Kidney epithelial cell (primary cell): Measurements from ENCODE around the gene BRI3. TPM values are rescaled to one million over a fixed set of nuclear protein-coding genes. Genes with fewer than 3 reads are reported as not detected.
A peak's percentile ranks its signal among the peaks of the same experiment; 100 is the strongest.

Experiments used
- DNase-seq: peaks from one replicate; pipeline ENCODE4 v3.0.0-alpha.2; 2010; ENCODE audit warnings: low read depth
- H3K27me3 ChIP-seq: 2 replicates; pipeline ENCODE4 v1.6.0; 2011; ENCODE audit warnings: low read length; ENCODE audit not compliant: control insufficient read depth, insufficient read depth
- H3K36me3 ChIP-seq: 2 replicates; pipeline ENCODE4 v1.5.1; 2011; ENCODE audit warnings: low read length; ENCODE audit not compliant: control insufficient read depth, insufficient read depth
- H3K4me3 ChIP-seq: 2 replicates; pipeline ENCODE4 v1.5.1; 2011; ENCODE audit warnings: low read depth, mild to moderate bottlenecking, control low read depth, low read length
- total RNA-seq: library from RNA; depleted of rRNA; stranded (reverse); fragments of >200 nt; gene quantifications from 2 replicates; pipeline ENCODE4 v1.2.3, GENCODE V29; 2015
- TF ChIP-seq, protein P1 (sequence below): IDR thresholded peaks from 2 replicates; pipeline ENCODE4 v1.5.1; 2011; ENCODE audit warnings: mild to moderate bottlenecking, moderate library complexity, low read length, control low read depth, inconsistent platforms; ENCODE audit not compliant: insufficient read depth, poor library complexity, severe bottlenecking

The BRI3 gene
- total RNA-seq, 1 donor from 2014 or later: 127 TPM

DNA sequence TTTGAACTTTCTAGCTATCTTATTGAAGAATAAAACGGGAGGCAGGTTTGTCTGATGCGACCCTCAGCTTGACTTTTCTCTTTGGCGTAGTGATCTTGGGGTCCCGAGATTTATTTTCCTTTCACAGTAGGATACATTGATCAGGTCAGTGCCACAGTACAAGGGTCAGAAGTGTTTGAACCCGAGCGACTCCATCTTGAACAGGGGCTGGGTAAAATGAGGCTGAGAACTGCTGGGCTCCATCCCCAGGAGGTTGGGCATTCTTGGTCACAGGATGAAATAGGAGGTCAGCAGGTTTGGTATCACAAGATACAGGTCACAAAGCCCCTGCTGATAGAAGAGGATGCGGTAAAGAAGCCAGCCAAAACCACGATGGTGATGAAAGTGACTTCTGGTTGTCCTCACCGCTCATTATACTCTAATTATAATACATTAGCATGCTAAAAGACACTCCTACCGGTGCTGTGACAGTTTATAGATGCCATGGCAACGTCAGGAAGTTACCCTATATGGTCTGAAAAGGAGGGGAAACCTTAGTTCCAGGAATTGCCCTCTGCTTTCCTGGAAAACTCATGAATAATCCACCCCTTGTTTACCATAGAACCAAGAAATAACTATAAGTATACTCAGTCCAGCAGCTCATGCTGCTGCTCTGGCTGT is 26.4 kb upstream of the BRI3 start:
- TF ChIP-seq, protein P1, sequence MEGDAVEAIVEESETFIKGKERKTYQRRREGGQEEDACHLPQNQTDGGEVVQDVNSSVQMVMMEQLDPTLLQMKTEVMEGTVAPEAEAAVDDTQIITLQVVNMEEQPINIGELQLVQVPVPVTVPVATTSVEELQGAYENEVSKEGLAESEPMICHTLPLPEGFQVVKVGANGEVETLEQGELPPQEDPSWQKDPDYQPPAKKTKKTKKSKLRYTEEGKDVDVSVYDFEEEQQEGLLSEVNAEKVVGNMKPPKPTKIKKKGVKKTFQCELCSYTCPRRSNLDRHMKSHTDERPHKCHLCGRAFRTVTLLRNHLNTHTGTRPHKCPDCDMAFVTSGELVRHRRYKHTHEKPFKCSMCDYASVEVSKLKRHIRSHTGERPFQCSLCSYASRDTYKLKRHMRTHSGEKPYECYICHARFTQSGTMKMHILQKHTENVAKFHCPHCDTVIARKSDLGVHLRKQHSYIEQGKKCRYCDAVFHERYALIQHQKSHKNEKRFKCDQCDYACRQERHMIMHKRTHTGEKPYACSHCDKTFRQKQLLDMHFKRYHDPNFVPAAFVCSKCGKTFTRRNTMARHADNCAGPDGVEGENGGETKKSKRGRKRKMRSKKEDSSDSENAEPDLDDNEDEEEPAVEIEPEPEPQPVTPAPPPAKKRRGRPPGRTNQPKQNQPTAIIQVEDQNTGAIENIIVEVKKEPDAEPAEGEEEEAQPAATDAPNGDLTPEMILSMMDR: no peak
- H3K4me3 ChIP-seq: no peak overlapping the region
- no peak for DNase-seq
- H3K27me3 ChIP-seq: no peaks in the 10 kb centered on the region
- no peaks in the 10 kb centered on the region for H3K36me3 ChIP-seq

GRCh38 chr7:98256431-98256830 is 25.1 kb upstream of the BRI3 start:
- H3K4me3 ChIP-seq: no peak overlapping the region
- TF ChIP-seq, protein P1: no peak
- H3K36me3 ChIP-seq: no peaks in the 10 kb centered on the region
- no peak for DNase-seq
- H3K27me3 ChIP-seq: no peaks in the 10 kb centered on the region

DNA sequence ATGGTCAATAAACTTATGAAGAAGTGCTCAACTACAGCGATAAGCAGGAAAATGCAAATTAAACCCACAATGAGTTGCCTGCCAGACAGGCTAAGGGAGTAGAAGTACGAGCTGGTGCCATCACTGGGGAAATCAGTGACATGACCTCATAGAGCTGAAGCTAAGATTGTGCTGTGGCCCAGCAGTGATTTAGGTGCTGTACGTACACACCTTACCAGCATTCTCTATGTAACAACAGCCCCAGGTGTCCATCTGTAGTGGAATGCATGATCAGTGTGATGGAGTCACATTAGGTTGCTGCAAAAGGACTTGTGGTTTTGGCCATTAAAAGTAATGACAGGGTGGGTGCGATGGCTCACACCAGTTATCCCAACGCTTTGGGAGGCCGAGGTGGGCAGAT is 23.8 kb upstream of the BRI3 start:
- TF ChIP-seq, protein P1: no peak
- DNase-seq: no peak
- H3K36me3 ChIP-seq: no peaks in the 10 kb centered on the region
- H3K27me3 ChIP-seq: no peaks in the 10 kb centered on the region
- H3K4me3 ChIP-seq: no peak overlapping the region

- TF ChIP-seq, protein P1: no peak
- no peaks in the 10 kb centered on the region for H3K36me3 ChIP-seq
- H3K27me3 ChIP-seq: no peaks in the 10 kb centered on the region
- no peak overlapping the region for H3K4me3 ChIP-seq
- DNase-seq: no peak
These were observed 15.6 kb upstream of the BRI3 start for GRCh38 chr7:98265841-98266271.

GRCh38 chr7:98266840-98267239 is 14.6 kb upstream of the BRI3 start:
- H3K27me3 ChIP-seq: no peaks in the 10 kb centered on the region
- H3K4me3 ChIP-seq: no peak overlapping the region
- TF ChIP-seq, protein P1: peak; percentile 9
- no peaks in the 10 kb centered on the region for H3K36me3 ChIP-seq
- no peak for DNase-seq

GRCh38 chr7:98267303-98267702 is 14.2 kb upstream of the BRI3 start:
- TF ChIP-seq, protein P1: no peak
- H3K36me3 ChIP-seq: no peaks in the 10 kb centered on the region
- no peak overlapping the region for H3K4me3 ChIP-seq
- DNase-seq: no peak
- H3K27me3 ChIP-seq: no peaks in the 10 kb centered on the region
